Loucy (cell line): ENCODE results near the gene TRPV5.

Experiments used
- H2AFZ ChIP-seq: fragments of 200-600 bp; sonication (generic); 2 replicates; pipeline ENCODE4 v1.6.0; 2016; ENCODE audit warnings: antibody characterized with exemption, mild to moderate bottlenecking, low read length, moderate library complexity
- H3F3A ChIP-seq: fragments of 200-600 bp; 2 replicates; pipeline ENCODE4 v1.6.0; 2016; ENCODE audit warnings: antibody characterized with exemption, low read depth, mild to moderate bottlenecking
- H3K27me3 ChIP-seq: fragments of 200-600 bp; sonication (generic); 2 replicates; pipeline ENCODE4 v1.6.1; 2014; ENCODE audit warnings: low read length, mild to moderate bottlenecking; ENCODE audit not compliant: insufficient read depth, poor library complexity, severe bottlenecking
- H3K36me3 ChIP-seq: fragments of 200-600 bp; sonication (generic); 2 replicates; pipeline ENCODE4 v1.6.1; 2016; ENCODE audit warnings: low read length; ENCODE audit not compliant: insufficient read depth
- H3K4me1 ChIP-seq: fragments of 200-600 bp; sonication (generic); 2 replicates; pipeline ENCODE4 v1.5.1; 2014; ENCODE audit warnings: low read length, mild to moderate bottlenecking; ENCODE audit not compliant: insufficient read depth, poor library complexity, severe bottlenecking
- H3K4me2 ChIP-seq: fragments of 200-600 bp; sonication (generic); 2 replicates; pipeline ENCODE4 v1.6.0; 2014; ENCODE audit warnings: antibody characterized with exemption, low read length, low read depth, mild to moderate bottlenecking; ENCODE audit not compliant: poor library complexity, severe bottlenecking
- H3K4me3 ChIP-seq: fragments of 200-600 bp; sonication (generic); 2 replicates; pipeline ENCODE4 v1.5.1; 2014; ENCODE audit warnings: low read length, mild to moderate bottlenecking, mixed read lengths; ENCODE audit not compliant: poor library complexity, severe bottlenecking
- H3K79me2 ChIP-seq: fragments of 200-600 bp; sonication (generic); 2 replicates; pipeline ENCODE4 v1.6.1; 2014; ENCODE audit warnings: low read length; ENCODE audit not compliant: insufficient read depth
- H3K9ac ChIP-seq: fragments of 200-600 bp; sonication (generic); 2 replicates; pipeline ENCODE4 v1.6.0; 2014; ENCODE audit warnings: mild to moderate bottlenecking, low read depth, low read length, moderate library complexity; ENCODE audit not compliant: poor library complexity, severe bottlenecking
- H3K9me2 ChIP-seq: fragments of 200-600 bp; sonication (generic); replicated peaks from 2 replicates; pipeline ENCODE4 v1.6.1; 2016; ENCODE audit warnings: low read depth, low read length, mixed read lengths
- H3K9me3 ChIP-seq: fragments of 200-600 bp; sonication (generic); 2 replicates; pipeline ENCODE4 v1.6.1; 2014; ENCODE audit warnings: mild to moderate bottlenecking, antibody characterized with exemption, low read length, low read depth; ENCODE audit not compliant: insufficient read depth
- H4K20me1 ChIP-seq: fragments of 200-600 bp; sonication (generic); 2 replicates; pipeline ENCODE4 v1.6.0; 2014; ENCODE audit warnings: antibody characterized with exemption, low read length, mild to moderate bottlenecking; ENCODE audit not compliant: insufficient read depth, poor library complexity, severe bottlenecking
- EZH2phosphoT487 ChIP-seq: fragments of 200-600 bp; IDR thresholded peaks from 2 replicates; pipeline ENCODE4 v1.6.1; 2018; ENCODE audit warnings: antibody characterized with exemption, mild to moderate bottlenecking, moderate library complexity, borderline replicate concordance
- TF ChIP-seq, protein P1 (sequence below): fragments of 200-600 bp; sonication (generic); conservative IDR thresholded peaks from 2 replicates; pipeline ENCODE4 v1.5.1; 2014; ENCODE audit warnings: mild to moderate bottlenecking, antibody characterized with exemption, low read length

TRPV5 gene

DNA sequence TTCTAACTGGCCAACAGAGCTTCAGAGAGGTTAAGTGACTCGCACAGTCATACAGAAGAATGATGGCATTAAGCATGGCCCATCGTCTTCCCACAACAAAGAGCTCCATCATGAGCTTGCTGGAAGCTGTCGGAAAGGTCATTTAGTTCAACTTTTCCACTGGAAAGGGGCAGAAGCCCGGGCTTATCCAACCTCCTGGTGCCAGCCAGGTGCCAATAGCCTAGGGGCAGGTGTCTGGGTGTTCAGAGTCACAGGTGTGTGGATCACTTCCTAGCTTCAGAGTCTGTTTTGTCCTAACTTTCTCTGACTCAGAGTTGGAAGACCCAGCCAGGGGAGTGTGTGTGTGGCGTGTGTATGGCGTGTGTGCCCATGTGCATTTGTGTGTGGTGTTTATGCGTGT, 46.7 kb downstream of the TRPV5 start:
- Histone ChIP-seq H3K9me2 (no peaks in the 10 kb centered on the region), H3K4me3 (no peak overlapping the region), H3K27me3 (no peaks in the 10 kb centered on the region), H2AFZ (no peak overlapping the region), H3F3A (no peaks in the 10 kb centered on the region), H3K4me2 (no peak overlapping the region), H3K9ac (no peak overlapping the region), H3K79me2 (no peaks in the 10 kb centered on the region), H3K9me3 (no peaks in the 10 kb centered on the region), H4K20me1 (no peaks in the 10 kb centered on the region), H3K4me1 (no peaks in the 10 kb centered on the region), H3K36me3 (no peaks in the 10 kb centered on the region)
- TF ChIP-seq EZH2phosphoT487: no peak
- TF ChIP-seq, protein P1, sequence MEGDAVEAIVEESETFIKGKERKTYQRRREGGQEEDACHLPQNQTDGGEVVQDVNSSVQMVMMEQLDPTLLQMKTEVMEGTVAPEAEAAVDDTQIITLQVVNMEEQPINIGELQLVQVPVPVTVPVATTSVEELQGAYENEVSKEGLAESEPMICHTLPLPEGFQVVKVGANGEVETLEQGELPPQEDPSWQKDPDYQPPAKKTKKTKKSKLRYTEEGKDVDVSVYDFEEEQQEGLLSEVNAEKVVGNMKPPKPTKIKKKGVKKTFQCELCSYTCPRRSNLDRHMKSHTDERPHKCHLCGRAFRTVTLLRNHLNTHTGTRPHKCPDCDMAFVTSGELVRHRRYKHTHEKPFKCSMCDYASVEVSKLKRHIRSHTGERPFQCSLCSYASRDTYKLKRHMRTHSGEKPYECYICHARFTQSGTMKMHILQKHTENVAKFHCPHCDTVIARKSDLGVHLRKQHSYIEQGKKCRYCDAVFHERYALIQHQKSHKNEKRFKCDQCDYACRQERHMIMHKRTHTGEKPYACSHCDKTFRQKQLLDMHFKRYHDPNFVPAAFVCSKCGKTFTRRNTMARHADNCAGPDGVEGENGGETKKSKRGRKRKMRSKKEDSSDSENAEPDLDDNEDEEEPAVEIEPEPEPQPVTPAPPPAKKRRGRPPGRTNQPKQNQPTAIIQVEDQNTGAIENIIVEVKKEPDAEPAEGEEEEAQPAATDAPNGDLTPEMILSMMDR: no peak

DNA sequence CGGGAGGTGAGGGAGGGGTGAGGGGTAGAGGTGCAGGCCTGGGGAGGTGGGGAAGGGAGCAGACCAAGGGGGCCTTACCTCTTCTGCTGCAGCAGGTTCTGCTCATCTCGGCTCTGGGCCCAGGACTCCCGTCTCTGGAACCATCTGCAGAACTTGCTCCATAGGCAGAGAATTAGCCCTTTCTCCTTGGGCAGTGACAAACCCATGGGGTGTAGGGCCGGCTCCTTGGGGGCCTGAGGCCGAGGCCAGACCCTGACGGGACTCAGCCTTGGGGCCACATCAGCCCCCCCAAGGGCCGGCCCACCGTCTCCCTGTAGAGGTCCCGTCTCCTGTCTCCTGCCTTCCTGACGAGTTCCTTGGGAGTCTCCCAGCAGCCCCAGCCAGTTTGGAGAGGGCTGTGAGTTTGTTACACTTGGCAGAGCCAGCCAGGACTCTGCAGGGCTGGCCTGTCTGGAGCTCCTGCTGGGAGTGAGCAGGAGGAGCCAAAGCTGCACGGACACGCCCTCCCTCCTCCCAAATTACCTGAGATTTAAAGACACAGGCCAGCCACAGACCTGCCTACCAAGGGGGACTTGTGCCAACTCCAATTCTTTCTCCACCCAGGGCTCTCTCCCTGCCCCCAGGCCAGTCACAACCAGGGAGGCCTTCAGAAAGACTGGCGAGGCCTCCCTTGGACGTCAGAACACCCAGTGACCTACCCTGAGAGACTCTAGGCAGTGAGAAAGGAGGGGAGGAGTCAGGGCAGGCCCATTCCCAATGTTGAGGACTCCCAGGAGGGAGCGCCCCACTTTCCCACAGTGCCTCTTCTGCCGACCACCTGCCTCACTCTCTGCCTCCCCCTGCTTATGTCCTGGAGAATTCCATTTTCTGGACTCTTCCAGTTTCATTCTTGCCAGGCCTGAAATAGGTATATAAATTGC, 48.0 kb downstream of the TRPV5 start, which contains the start of gene TRPV6:
Gene TRPV6, minus strand, starts transcription at position 435 of the 920 bp plus-strand sequence.
- no peaks in the 10 kb centered on the region for H3K4me1 ChIP-seq
- H3K27me3 ChIP-seq: no peaks in the 10 kb centered on the region
- H3K9me3 ChIP-seq: no peaks in the 10 kb centered on the region
- H3K9me2 ChIP-seq: no peaks in the 10 kb centered on the region
- TF ChIP-seq, protein P1: no peak
- TF ChIP-seq EZH2phosphoT487: no peak
- no peaks in the 10 kb centered on the region for H4K20me1 ChIP-seq
- no peak within 1 kb of the TSS for H3K4me2 ChIP-seq
- no peak within 1 kb of the TSS for H2AFZ ChIP-seq
- no peaks in the 10 kb centered on the region for H3K79me2 ChIP-seq
- H3K4me3 ChIP-seq: no peak within 1 kb of the TSS
- no peaks in the 10 kb centered on the region for H3F3A ChIP-seq
- no peak within 1 kb of the TSS for H3K9ac ChIP-seq
- H3K36me3 ChIP-seq: no peaks in the 10 kb centered on the region

DNA sequence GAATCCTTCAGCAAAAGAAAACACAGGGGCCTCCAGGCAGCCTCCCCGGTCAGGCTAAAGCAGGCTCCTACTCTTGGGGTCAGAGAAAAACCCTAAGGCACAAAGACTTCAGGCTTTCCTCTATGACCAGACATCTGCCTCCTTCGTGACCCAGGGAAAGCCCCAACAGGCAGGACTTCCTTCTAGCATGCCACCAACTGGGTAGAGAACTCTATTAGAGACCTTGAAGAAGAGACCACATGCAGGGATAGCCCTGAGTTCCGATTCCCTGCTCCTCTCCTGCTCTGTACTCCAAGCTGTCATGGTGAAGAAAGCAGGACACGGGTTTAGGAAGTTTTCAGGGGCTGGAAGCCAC, 49.3 kb downstream of the TRPV5 start:
- H4K20me1 ChIP-seq: no peaks in the 10 kb centered on the region
- no peaks in the 10 kb centered on the region for H3K4me1 ChIP-seq
- no peaks in the 10 kb centered on the region for H3K27me3 ChIP-seq
- TF ChIP-seq, protein P1: no peak
- TF ChIP-seq EZH2phosphoT487: no peak
- H3F3A ChIP-seq: no peaks in the 10 kb centered on the region
- H2AFZ ChIP-seq: no peak overlapping the region
- H3K4me3 ChIP-seq: no peak overlapping the region
- no peak overlapping the region for H3K4me2 ChIP-seq
- no peak overlapping the region for H3K9ac ChIP-seq
- no peaks in the 10 kb centered on the region for H3K36me3 ChIP-seq
- no peaks in the 10 kb centered on the region for H3K9me2 ChIP-seq
- H3K79me2 ChIP-seq: no peaks in the 10 kb centered on the region
- no peaks in the 10 kb centered on the region for H3K9me3 ChIP-seq
